ENCODE data around the gene PPT2.

DNA sequence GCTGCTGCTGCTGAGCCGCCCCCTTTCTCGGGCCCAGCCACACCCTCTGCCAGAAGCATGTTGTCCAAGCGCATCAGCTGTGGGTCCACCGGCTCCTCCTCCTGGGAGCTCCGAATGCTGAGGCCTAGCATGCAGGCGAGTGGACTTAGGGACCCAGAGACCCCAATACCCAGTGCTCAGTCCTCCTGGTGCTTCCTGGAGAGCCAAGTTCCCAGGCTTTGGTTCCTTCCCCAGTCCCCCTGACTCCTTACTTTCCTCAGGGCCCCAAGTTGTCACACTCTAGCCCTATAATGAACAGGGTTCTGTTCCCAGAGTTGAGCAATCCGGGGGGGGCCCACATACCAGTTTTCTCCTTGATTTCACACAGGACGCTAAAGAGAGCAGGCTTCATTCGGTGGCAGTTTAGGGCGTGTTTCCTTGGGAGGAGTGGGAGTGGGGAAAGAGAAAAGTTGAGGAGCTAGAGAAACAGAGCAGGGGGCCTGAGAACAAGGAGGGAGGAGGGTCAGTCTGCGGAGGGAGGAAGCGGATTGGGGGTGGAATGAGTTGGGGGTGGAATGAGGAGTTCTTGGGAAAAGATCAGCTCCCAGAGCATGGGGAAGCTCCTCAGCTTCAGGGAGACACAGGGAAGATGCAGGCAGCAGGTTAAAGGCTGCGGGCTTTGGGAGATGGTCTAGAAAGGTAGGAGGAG is 34.6 kb downstream of the PPT2 start:
- TF ChIP-seq, protein P1, sequence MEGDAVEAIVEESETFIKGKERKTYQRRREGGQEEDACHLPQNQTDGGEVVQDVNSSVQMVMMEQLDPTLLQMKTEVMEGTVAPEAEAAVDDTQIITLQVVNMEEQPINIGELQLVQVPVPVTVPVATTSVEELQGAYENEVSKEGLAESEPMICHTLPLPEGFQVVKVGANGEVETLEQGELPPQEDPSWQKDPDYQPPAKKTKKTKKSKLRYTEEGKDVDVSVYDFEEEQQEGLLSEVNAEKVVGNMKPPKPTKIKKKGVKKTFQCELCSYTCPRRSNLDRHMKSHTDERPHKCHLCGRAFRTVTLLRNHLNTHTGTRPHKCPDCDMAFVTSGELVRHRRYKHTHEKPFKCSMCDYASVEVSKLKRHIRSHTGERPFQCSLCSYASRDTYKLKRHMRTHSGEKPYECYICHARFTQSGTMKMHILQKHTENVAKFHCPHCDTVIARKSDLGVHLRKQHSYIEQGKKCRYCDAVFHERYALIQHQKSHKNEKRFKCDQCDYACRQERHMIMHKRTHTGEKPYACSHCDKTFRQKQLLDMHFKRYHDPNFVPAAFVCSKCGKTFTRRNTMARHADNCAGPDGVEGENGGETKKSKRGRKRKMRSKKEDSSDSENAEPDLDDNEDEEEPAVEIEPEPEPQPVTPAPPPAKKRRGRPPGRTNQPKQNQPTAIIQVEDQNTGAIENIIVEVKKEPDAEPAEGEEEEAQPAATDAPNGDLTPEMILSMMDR (conservative IDR thresholded peaks at IDR 0.05 in 1 of 2, IDR thresholded peaks at IDR 0.05 in 1 of 2; ENCODE audit: low read depth in 1 of 2, low read length in 2 of 2), result no peak
- no peak for TF ChIP-seq EZH2 (IDR thresholded peaks at IDR 0.05; ENCODE audit: low read length, missing control alignments)

Measured in fibroblast of lung (primary cell).